ENCODE results near the gene STAU1. TPM values are rescaled to one million over a fixed set of nuclear protein-coding genes. Genes with fewer than 3 reads are reported as not detected.
"Not testable (repeated sequence)": the region's sequence is repeated elsewhere in the genome, so short reads cannot be mapped to it uniquely, and the experiment has no call there.

The STAU1 gene
- total and polyA plus RNA-seq, 5 donors from 2014 or later: 29.6 to 67.6 (median 39.1) TPM

GRCh38 chr20:49170714-49171113, 17.4 kb downstream of the STAU1 start:
- no peaks in the 10 kb centered on the region for H3K9me3 Mint-ChIP-seq
- DNase-seq: no peak
- Histone ChIP-seq H3K4me3 (ENCODE audit: low read depth, low read length) (no peak overlapping the region), H3K27me3 (ENCODE audit: control insufficient read depth, insufficient read depth, low read length) (no peaks in the 10 kb centered on the region), H3K9me3 (ENCODE audit: control insufficient read depth in 2 of 2, low read length in 2 of 2) (no peaks in the 10 kb centered on the region), H3K4me1 (ENCODE audit: control insufficient read depth, insufficient read depth, low read length, poor library complexity, severe bottlenecking) (peaks cover 38% of the 10 kb centered on the region), H3K36me3 (ENCODE audit: control insufficient read depth, insufficient read depth, low read length) (peaks cover 25% of the 10 kb centered on the region), H3K27ac (ENCODE audit: insufficient read depth, low read length, poor library complexity, severe bottlenecking) (no peak overlapping the region)
- no peak overlapping the region for H3K27ac Mint-ChIP-seq
- no peak for ATAC-seq (ENCODE audit: low read depth in 2 of 2)
- H3K4me3 Mint-ChIP-seq: no peak overlapping the region
- H3K4me1 Mint-ChIP-seq: peaks cover 37 to 71% (median 58%) of the 10 kb centered on the region in 4 donors
- H3K27me3 Mint-ChIP-seq: no peaks in the 10 kb centered on the region
- H3K36me3 Mint-ChIP-seq: peaks cover 26% of the 10 kb centered on the region

GRCh38 chr20:49169547-49169946, 18.6 kb downstream of the STAU1 start:
- no peaks in the 10 kb centered on the region for H3K27me3 Mint-ChIP-seq
- Histone ChIP-seq H3K9me3 (ENCODE audit: control insufficient read depth in 2 of 2, low read length in 2 of 2) (no peaks in the 10 kb centered on the region), H3K27me3 (ENCODE audit: control insufficient read depth, insufficient read depth, low read length) (no peaks in the 10 kb centered on the region), H3K4me1 (ENCODE audit: control insufficient read depth, insufficient read depth, low read length, poor library complexity, severe bottlenecking) (peaks cover 42% of the 10 kb centered on the region), H3K36me3 (ENCODE audit: control insufficient read depth, insufficient read depth, low read length) (peaks cover 28% of the 10 kb centered on the region), H3K4me3 (ENCODE audit: low read depth, low read length) (peak overlapping the region; percentile 13), H3K27ac (ENCODE audit: insufficient read depth, low read length, poor library complexity, severe bottlenecking) (no peak overlapping the region)
- H3K4me1 Mint-ChIP-seq: peaks cover 38 to 73% (median 60%) of the 10 kb centered on the region in 4 donors
- H3K9me3 Mint-ChIP-seq: no peaks in the 10 kb centered on the region
- DNase-seq (no peak), ATAC-seq (ENCODE audit: low read depth in 2 of 2) (no peak)
- H3K36me3 Mint-ChIP-seq: peaks cover 27% of the 10 kb centered on the region
- H3K4me3 Mint-ChIP-seq: peak overlapping the region in 1 of 4 donors; percentile 13
- peak overlapping the region; percentile 26 to 84 (median 70) for H3K27ac Mint-ChIP-seq

DNA sequence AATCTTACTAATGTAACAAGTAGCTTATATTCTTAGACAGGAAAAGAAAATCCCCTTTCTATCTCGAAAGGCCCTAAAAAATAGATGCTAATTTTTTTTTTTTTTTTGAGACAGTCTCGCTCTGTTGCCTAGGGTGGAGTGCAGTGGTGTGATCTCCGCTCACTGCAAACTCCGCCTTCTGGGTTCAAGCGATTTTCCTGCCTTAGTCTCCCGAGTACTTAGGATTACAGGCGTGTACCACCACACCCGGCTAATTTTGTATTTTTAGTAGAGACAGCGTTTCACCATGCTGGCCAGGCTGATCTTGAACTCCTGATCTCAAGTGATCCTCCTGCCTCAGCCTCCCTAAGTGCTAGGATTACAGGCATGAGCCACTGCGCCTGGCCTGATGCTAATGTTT, 19.3 kb downstream of the STAU1 start:
- H3K27me3 ChIP-seq (ENCODE audit: control insufficient read depth, insufficient read depth, low read length); H3K9me3 ChIP-seq (ENCODE audit: control insufficient read depth in 2 of 2, low read length in 2 of 2); H3K27ac ChIP-seq (ENCODE audit: insufficient read depth, low read length, poor library complexity, severe bottlenecking); DNase-seq; H3K4me3 ChIP-seq (ENCODE audit: low read depth, low read length); H3K27me3 Mint-ChIP-seq; ATAC-seq (ENCODE audit: low read depth in 2 of 2); H3K9me3 Mint-ChIP-seq: not testable (repeated sequence)
- Mint-ChIP-seq H3K36me3 (peaks cover 25% of the 10 kb centered on the region), H3K4me1 (peaks cover 35 to 71% (median 59%) of the 10 kb centered on the region in 4 donors), H3K4me3 (peak overlapping the region in 3 of 4 donors; percentile 21 to 55 (median 29)), H3K27ac (peak overlapping the region in 2 of 3 donors; percentile 84 to 85)
- Histone ChIP-seq H3K36me3 (ENCODE audit: control insufficient read depth, insufficient read depth, low read length) (peaks cover 31% of the 10 kb centered on the region), H3K4me1 (ENCODE audit: control insufficient read depth, insufficient read depth, low read length, poor library complexity, severe bottlenecking) (peaks cover 42% of the 10 kb centered on the region)

GRCh38 chr20:49167811-49168507, 20.2 kb downstream of the STAU1 start:
- Mint-ChIP-seq H3K4me1 (peaks cover 29 to 68% (median 54%) of the 10 kb centered on the region in 4 donors), H3K27me3 (no peaks in the 10 kb centered on the region), H3K27ac (peak overlapping the region; percentile 67 to 84 (median 84)), H3K9me3 (no peaks in the 10 kb centered on the region), H3K4me3 (peak overlapping the region in 2 of 4 donors; percentile 37 to 79), H3K36me3 (peaks cover 19% of the 10 kb centered on the region)
- no peaks in the 10 kb centered on the region for H3K27me3 ChIP-seq (ENCODE audit: control insufficient read depth, insufficient read depth, low read length)
- no peaks in the 10 kb centered on the region for H3K9me3 ChIP-seq (ENCODE audit: control insufficient read depth in 2 of 2, low read length in 2 of 2)
- H3K36me3 ChIP-seq (ENCODE audit: control insufficient read depth, insufficient read depth, low read length): peaks cover 26% of the 10 kb centered on the region
- H3K4me3 ChIP-seq (ENCODE audit: low read depth, low read length): peak overlapping the region; percentile 54
- peak overlapping the region; percentile 65 for H3K27ac ChIP-seq (ENCODE audit: insufficient read depth, low read length, poor library complexity, severe bottlenecking)
- DNase-seq (no peak), ATAC-seq (ENCODE audit: low read depth in 2 of 2) (no peak)
- H3K4me1 ChIP-seq (ENCODE audit: control insufficient read depth, insufficient read depth, low read length, poor library complexity, severe bottlenecking): peaks cover 42% of the 10 kb centered on the region

DNA sequence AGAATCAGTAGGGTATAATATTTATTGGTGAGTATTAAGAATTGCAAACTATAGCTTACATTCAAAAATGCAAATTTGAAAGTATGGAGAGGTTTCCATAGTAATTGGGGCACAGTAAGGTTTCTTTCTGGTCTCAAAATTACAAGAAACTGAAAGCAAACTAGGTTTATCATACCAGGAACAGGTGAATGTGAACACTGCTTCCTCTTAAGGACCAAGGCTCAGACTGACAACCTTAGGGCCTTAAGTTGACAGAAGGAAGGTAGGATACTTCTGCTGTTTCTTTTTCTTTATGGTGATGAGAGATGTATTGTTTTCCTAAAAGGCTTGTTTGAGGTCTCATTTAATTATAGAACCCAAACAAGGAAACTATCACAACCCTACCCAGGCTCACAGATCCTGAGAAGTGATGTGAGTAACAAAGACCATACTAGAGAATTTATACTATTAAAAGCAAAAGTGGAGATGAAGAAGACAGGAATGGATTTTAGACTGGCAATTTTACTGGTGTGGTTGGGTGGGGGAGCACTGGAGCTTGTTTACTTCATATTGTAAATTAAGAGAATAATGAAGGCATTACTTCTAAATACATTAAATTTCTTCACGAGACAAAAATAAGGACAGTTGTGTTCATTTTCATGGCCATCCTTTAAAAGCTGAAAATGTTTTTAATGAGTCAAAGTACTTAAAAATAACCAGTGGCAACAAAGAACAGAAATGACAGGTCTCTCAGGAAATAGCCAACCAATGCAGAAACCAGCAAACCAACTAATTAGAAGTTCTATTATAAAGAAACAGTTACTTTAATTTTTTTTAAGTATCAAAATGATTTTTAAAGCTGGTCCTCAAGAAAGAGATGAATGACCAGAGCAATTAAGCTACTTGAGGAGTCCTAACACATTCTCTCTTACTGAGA, 21.3 kb downstream of the STAU1 start:
- Mint-ChIP-seq H3K27me3 (no peaks in the 10 kb centered on the region), H3K4me1 (peaks cover 27 to 66% (median 53%) of the 10 kb centered on the region in 4 donors), H3K4me3 (peak overlapping the region; percentile 1 to 88 (median 58)), H3K27ac (peak overlapping the region; percentile 78 to 84 (median 84)), H3K9me3 (no peaks in the 10 kb centered on the region), H3K36me3 (peaks cover 13% of the 10 kb centered on the region)
- peak overlapping the region; percentile 65 for H3K27ac ChIP-seq (ENCODE audit: insufficient read depth, low read length, poor library complexity, severe bottlenecking)
- DNase-seq (peak in 2 of 3 donors; percentile 22 to 78), ATAC-seq (ENCODE audit: low read depth in 2 of 2) (peak; percentile 59 to 68)
- no peaks in the 10 kb centered on the region for H3K27me3 ChIP-seq (ENCODE audit: control insufficient read depth, insufficient read depth, low read length)
- peaks cover 19% of the 10 kb centered on the region for H3K36me3 ChIP-seq (ENCODE audit: control insufficient read depth, insufficient read depth, low read length)
- H3K4me3 ChIP-seq (ENCODE audit: low read depth, low read length): peak overlapping the region; percentile 54
- H3K4me1 ChIP-seq (ENCODE audit: control insufficient read depth, insufficient read depth, low read length, poor library complexity, severe bottlenecking): peaks cover 38% of the 10 kb centered on the region
- H3K9me3 ChIP-seq (ENCODE audit: control insufficient read depth in 2 of 2, low read length in 2 of 2): no peaks in the 10 kb centered on the region

DNA sequence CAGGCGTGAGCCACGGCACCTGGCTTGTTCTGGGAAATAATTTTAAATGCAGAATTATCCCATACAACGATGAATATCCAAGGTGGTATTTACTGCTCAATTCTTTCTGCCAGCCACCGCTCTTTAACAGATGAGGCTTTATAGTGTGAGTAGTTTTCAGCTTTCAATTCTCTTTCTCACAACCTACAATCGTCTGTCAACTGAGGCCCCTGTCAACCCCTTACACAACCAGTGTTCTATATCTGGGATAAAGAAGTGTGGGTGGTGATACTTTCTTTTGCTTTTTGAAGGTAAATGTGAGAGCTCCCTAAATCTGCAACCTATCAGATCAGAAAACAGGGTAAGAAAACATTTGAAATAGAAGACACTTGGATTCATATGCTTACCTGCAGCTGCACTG, 22.5 kb downstream of the STAU1 start:
- peak overlapping the region; percentile 52 to 84 (median 69) for H3K27ac Mint-ChIP-seq
- no peak for ATAC-seq (ENCODE audit: low read depth in 2 of 2)
- H3K4me1 Mint-ChIP-seq: peaks cover 34 to 72% (median 58%) of the 10 kb centered on the region in 4 donors
- no peak overlapping the region for H3K4me3 Mint-ChIP-seq
- Histone ChIP-seq H3K4me1 (ENCODE audit: control insufficient read depth, insufficient read depth, low read length, poor library complexity, severe bottlenecking) (peaks cover 38% of the 10 kb centered on the region), H3K9me3 (ENCODE audit: control insufficient read depth in 2 of 2, low read length in 2 of 2) (no peaks in the 10 kb centered on the region), H3K27ac (ENCODE audit: insufficient read depth, low read length, poor library complexity, severe bottlenecking) (peak overlapping the region; percentile 65), H3K36me3 (ENCODE audit: control insufficient read depth, insufficient read depth, low read length) (peaks cover 22% of the 10 kb centered on the region), H3K4me3 (ENCODE audit: low read depth, low read length) (peak overlapping the region; percentile 1), H3K27me3 (ENCODE audit: control insufficient read depth, insufficient read depth, low read length) (no peaks in the 10 kb centered on the region)
- no peaks in the 10 kb centered on the region for H3K27me3 Mint-ChIP-seq
- no peaks in the 10 kb centered on the region for H3K9me3 Mint-ChIP-seq
- H3K36me3 Mint-ChIP-seq: peaks cover 9% of the 10 kb centered on the region
- no peak for DNase-seq

DNA sequence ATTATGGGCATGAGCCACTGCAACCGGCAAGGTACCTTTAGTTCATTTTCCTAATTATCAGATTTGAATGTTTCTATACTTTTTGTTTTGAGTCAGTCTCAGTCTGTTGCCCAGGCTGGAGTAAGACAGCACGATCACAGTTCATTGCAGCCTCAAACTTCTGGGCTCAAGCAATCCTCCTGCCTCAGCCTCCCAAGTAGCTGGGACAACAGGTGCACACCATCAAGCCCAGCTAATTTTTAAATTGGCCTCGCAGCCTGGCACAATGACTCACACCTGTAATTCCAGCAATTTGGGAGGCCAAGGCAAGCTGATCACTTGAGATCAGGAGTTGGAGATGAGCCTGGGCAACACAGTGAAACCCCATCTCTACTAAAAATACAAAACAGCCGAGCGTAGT, 24.4 kb downstream of the STAU1 start:
- H3K27ac ChIP-seq (ENCODE audit: insufficient read depth, low read length, poor library complexity, severe bottlenecking): no peak overlapping the region
- ATAC-seq (ENCODE audit: low read depth in 2 of 2) (no peak), DNase-seq (no peak)
- H3K9me3 Mint-ChIP-seq: no peaks in the 10 kb centered on the region
- peaks cover 42 to 67% (median 53%) of the 10 kb centered on the region in 4 donors for H3K4me1 Mint-ChIP-seq
- H3K4me3 Mint-ChIP-seq: no peak overlapping the region
- peak overlapping the region in 1 of 3 donors; percentile 32 for H3K27ac Mint-ChIP-seq
- H3K4me3 ChIP-seq (ENCODE audit: low read depth, low read length): no peak overlapping the region
- H3K4me1 ChIP-seq (ENCODE audit: control insufficient read depth, insufficient read depth, low read length, poor library complexity, severe bottlenecking): peaks cover 34% of the 10 kb centered on the region
- no peaks in the 10 kb centered on the region for H3K27me3 ChIP-seq (ENCODE audit: control insufficient read depth, insufficient read depth, low read length)
- H3K9me3 ChIP-seq (ENCODE audit: control insufficient read depth in 2 of 2, low read length in 2 of 2): no peaks in the 10 kb centered on the region
- H3K27me3 Mint-ChIP-seq: no peaks in the 10 kb centered on the region
- peaks cover 12% of the 10 kb centered on the region for H3K36me3 Mint-ChIP-seq
- H3K36me3 ChIP-seq (ENCODE audit: control insufficient read depth, insufficient read depth, low read length): peaks cover 22% of the 10 kb centered on the region

All from CD4-positive, CD25-positive, alpha-beta regulatory T cell (primary cell).